GM19328 (cell line): ENCODE results near the gene ZNRD2.
A peak's percentile ranks its signal among the peaks of the same experiment; 100 is the strongest.

Experiments used
- ATAC-seq: cut with Tn5 transposase; IDR thresholded peaks from one replicate; pipeline ENCODE4 v1.9.1; 2021; ENCODE audit warnings: mild to moderate bottlenecking, moderate library complexity; ENCODE audit not compliant: unreplicated experiment

ZNRD2 gene

GRCh38 chr11:65585396-65586246, 15.3 kb downstream of the ZNRD2 start:
- ATAC-seq: no peak

- ATAC-seq: no peak
These were observed 16.0 kb downstream of the ZNRD2 start for GRCh38 chr11:65586247-65586630.

- no peak for ATAC-seq
These were observed 16.4 kb downstream of the ZNRD2 start for GRCh38 chr11:65586676-65587075.

GRCh38 chr11:65588199-65589054, 18.1 kb downstream of the ZNRD2 start:
- ATAC-seq: peak; percentile 65

GRCh38 chr11:65589444-65590239, 19.4 kb downstream of the ZNRD2 start:
- no peak for ATAC-seq

- no peak for ATAC-seq
These were observed 20.0 kb downstream of the ZNRD2 start for GRCh38 chr11:65590240-65590738.

GRCh38 chr11:65591939-65592857, 21.9 kb downstream of the ZNRD2 start:
- no peak for ATAC-seq

- ATAC-seq: no peak
These were observed 22.7 kb downstream of the ZNRD2 start for GRCh38 chr11:65592858-65593517.

GRCh38 chr11:65593518-65594414, 23.5 kb downstream of the ZNRD2 start:
- no peak for ATAC-seq

GRCh38 chr11:65595131-65595530, 24.9 kb downstream of the ZNRD2 start:
- ATAC-seq: no peak

GRCh38 chr11:65595543-65596281, 25.4 kb downstream of the ZNRD2 start, which contains the start of gene KCNK7:
Gene KCNK7 (minus strand): TSS chr11:65595800. CDS start chr11:65595772, 28 bp downstream.
- ATAC-seq: no peak

- no peak for ATAC-seq
These were observed 26.2 kb downstream of the ZNRD2 start for GRCh38 chr11:65596520-65596919.

- ATAC-seq: no peak
These were observed 28.0 kb downstream of the ZNRD2 start for GRCh38 chr11:65598258-65598699.

GRCh38 chr11:65599216-65599954, 29.1 kb downstream of the ZNRD2 start:
- no peak for ATAC-seq

GRCh38 chr11:65599955-65600246, 29.6 kb downstream of the ZNRD2 start:
- ATAC-seq: no peak

GRCh38 chr11:65604258-65604657, 34.0 kb downstream of the ZNRD2 start:
- ATAC-seq: no peak
